H1 (cell line): ENCODE data around the gene MARS2. TPM values are rescaled to one million over a fixed set of nuclear protein-coding genes. Genes with fewer than 3 reads are reported as not detected.

Experiments
- CTCF ChIA-PET: fragments of 300-600 bp; sonication (Branson Sonifier 250); formaldehyde crosslinking; loops from one replicate; lab custom pipeline; 2021; ENCODE audit not compliant: partially characterized antibody; lab: Charles Lee
- POLR2A ChIA-PET: fragments of 300-600 bp; sonication (Branson Sonifier 250); formaldehyde crosslinking; loops from one replicate; lab custom pipeline; 2021; ENCODE audit warnings: inconsistent platforms; ENCODE audit not compliant: partially characterized antibody; lab: Charles Lee
- DNase-seq, 2 experiments: peaks; one replicate each; pipeline versions ENCODE4 v3.0.0 to v3.0.0-alpha.2; 2010 to 2022; ENCODE audit warnings: low spot score in 2 of 2, low read depth in 1 of 2, mixed read lengths in 1 of 2
- FAIRE-seq: peaks from 2 replicates; lab custom pipeline; 2011; peaks lifted over from hg19 to GRCh38; lab: Jason Lieb, UNC
- H2AFZ ChIP-seq: 2 replicates; pipeline ENCODE4 v1.8.1; 2012; ENCODE audit warnings: low read length, inconsistent platforms
- H2AK5ac ChIP-seq: 2 replicates; pipeline ENCODE4 v1.6.1; 2013; ENCODE audit warnings: low read depth, low read length
- H2BK120ac ChIP-seq: replicated peaks from 2 replicates; pipeline ENCODE3; 2013; ENCODE audit warnings: low read depth, low read length, inconsistent platforms
- H2BK12ac ChIP-seq: 2 replicates; pipeline ENCODE4 v1.6.1; 2013; ENCODE audit warnings: low read depth, low read length
- H2BK15ac ChIP-seq: 2 replicates; pipeline ENCODE4 v1.6.1; 2013; ENCODE audit warnings: low read length
- H2BK20ac ChIP-seq: 2 replicates; pipeline ENCODE4 v1.6.1; 2013; ENCODE audit warnings: low read length
- H2BK5ac ChIP-seq: 2 replicates; pipeline ENCODE4 v1.6.1; 2013; ENCODE audit warnings: low read depth, low read length
- H3K14ac ChIP-seq: 2 replicates; pipeline ENCODE4 v1.6.1; 2013; ENCODE audit warnings: inconsistent platforms; ENCODE audit not compliant: insufficient read length
- H3K18ac ChIP-seq: 2 replicates; pipeline ENCODE4 v1.6.1; 2013; ENCODE audit warnings: low read length; ENCODE audit errors: extremely low read depth
- H3K23ac ChIP-seq: 2 replicates; pipeline ENCODE4 v1.6.1; 2013; ENCODE audit warnings: inconsistent platforms; ENCODE audit not compliant: insufficient read length
- H3K23me2 ChIP-seq: 2 replicates; pipeline ENCODE4 v1.6.1; 2013; ENCODE audit warnings: low read depth, low read length
- H3K27ac ChIP-seq: 2 replicates; pipeline ENCODE4 v1.6.1; 2011; ENCODE audit warnings: low read depth, low read length, inconsistent platforms
- H3K27me3 ChIP-seq, 4 experiments: replicated peaks in 1 of 4; 1 replicate in 1 of 4; 2 replicates in 3 of 4; pipeline versions ENCODE4 v1.6.1 to v1.8.1; 2011 to 2013; ENCODE audit warnings: low read length in 3 of 4, mild to moderate bottlenecking in 3 of 4, inconsistent platforms in 2 of 4, mixed read lengths in 2 of 4, moderate library complexity in 1 of 4; ENCODE audit not compliant: control insufficient read depth in 3 of 4, insufficient read depth in 3 of 4; ENCODE audit errors: extremely low read depth in 1 of 4
- H3K36me3 ChIP-seq, 4 experiments: 2 replicates each; pipeline versions ENCODE4 v1.6.1 to v1.8.1; 2011 to 2013; ENCODE audit warnings: mild to moderate bottlenecking in 4 of 4, low read length in 3 of 4, moderate library complexity in 2 of 4, control low read depth in 1 of 4, inconsistent platforms in 1 of 4; ENCODE audit not compliant: insufficient read depth in 4 of 4, control insufficient read depth in 2 of 4
- H3K4ac ChIP-seq: replicated peaks from 2 replicates; pipeline ENCODE3; 2013; ENCODE audit warnings: low read length, low read depth, mixed read lengths, inconsistent platforms; ENCODE audit not compliant: insufficient read length
- H3K4me1 ChIP-seq, 4 experiments: replicated peaks in 1 of 4; 1 replicate in 1 of 4; 2 replicates in 3 of 4; pipeline versions ENCODE4 v1.6.1 to v1.8.1; 2011 to 2013; ENCODE audit warnings: low read length in 3 of 4, inconsistent platforms in 2 of 4, mixed read lengths in 1 of 4; ENCODE audit not compliant: insufficient read depth in 4 of 4, control insufficient read depth in 3 of 4
- H3K4me2 ChIP-seq, 2 experiments: 2 replicates each; pipeline versions ENCODE4 v1.6.1 to v1.8.1; 2011 to 2013; ENCODE audit warnings: low read depth in 2 of 2, low read length in 2 of 2, control low read depth in 1 of 2, inconsistent platforms in 1 of 2, mild to moderate bottlenecking in 1 of 2; ENCODE audit not compliant: insufficient read depth in 1 of 2
- H3K4me3 ChIP-seq, 4 experiments: fragments of 200-600, 300-600 bp in 1 of 4; sonication (generic), shearing (Covaris generic), sonication (Bioruptor Twin) in 1 of 4; 2 replicates each; pipeline versions ENCODE4 v1.5.1 to v1.8.1; 2011 to 2016; ENCODE audit warnings: low read length in 4 of 4, low read depth in 3 of 4, control low read depth in 2 of 4, inconsistent platforms in 2 of 4, mild to moderate bottlenecking in 2 of 4, mixed read lengths in 1 of 4, moderate library complexity in 1 of 4; ENCODE audit not compliant: insufficient read depth in 2 of 4; ENCODE audit errors: extremely low read depth in 1 of 4
- H3K56ac ChIP-seq: replicated peaks from 2 replicates; pipeline ENCODE3; 2013; ENCODE audit warnings: low read depth, mild to moderate bottlenecking, mixed read lengths, low read length, inconsistent platforms; ENCODE audit not compliant: insufficient read length
- H3K79me1 ChIP-seq: 2 replicates; pipeline ENCODE4 v1.6.1; 2013; ENCODE audit warnings: low read depth, low read length, control low read depth
- H3K79me2 ChIP-seq, 2 experiments: 2 replicates each; pipeline versions ENCODE4 v1.6.1 to v1.8.1; 2012 to 2013; ENCODE audit warnings: low read length in 2 of 2, mild to moderate bottlenecking in 2 of 2, inconsistent platforms in 1 of 2; ENCODE audit not compliant: insufficient read depth in 2 of 2, control insufficient read depth in 1 of 2
- H3K9ac ChIP-seq, 4 experiments: replicated peaks in 1 of 4; 1 replicate in 1 of 4; 2 replicates in 3 of 4; pipeline versions ENCODE4 v1.6.1 to v1.8.1; 2011 to 2013; ENCODE audit warnings: low read depth in 3 of 4, low read length in 3 of 4, control low read depth in 2 of 4, mild to moderate bottlenecking in 2 of 4, moderate library complexity in 2 of 4, inconsistent platforms in 1 of 4; ENCODE audit errors: extremely low read depth in 1 of 4
- H3K9me3 ChIP-seq, 2 experiments: 2 replicates each; pipeline versions ENCODE4 v1.6.1 to v1.8.1; 2012 to 2013; ENCODE audit warnings: mild to moderate bottlenecking in 2 of 2, moderate library complexity in 2 of 2, control low read depth in 1 of 2, inconsistent platforms in 1 of 2, low read depth in 1 of 2, low read length in 1 of 2, mixed read lengths in 1 of 2; ENCODE audit not compliant: insufficient read depth in 2 of 2
- H4K20me1 ChIP-seq, 2 experiments: replicated peaks in 1 of 2; 2 replicates each; pipeline versions ENCODE3 to v1.8.1; 2011 to 2013; ENCODE audit warnings: inconsistent platforms in 2 of 2, low read length in 2 of 2, mild to moderate bottlenecking in 1 of 2; ENCODE audit not compliant: insufficient read depth in 2 of 2, control insufficient read depth in 1 of 2
- H4K5ac ChIP-seq: 2 replicates; pipeline ENCODE4 v1.6.1; 2013; ENCODE audit warnings: low read length, low read depth, mixed read lengths, inconsistent platforms; ENCODE audit not compliant: insufficient read length
- H4K8ac ChIP-seq: 2 replicates; pipeline ENCODE4 v1.8.0; 2013; ENCODE audit warnings: mild to moderate bottlenecking, moderate library complexity, low read length, inconsistent platforms; ENCODE audit not compliant: insufficient read depth; ENCODE audit errors: extremely low read depth
- H4K91ac ChIP-seq: replicated peaks from 2 replicates; pipeline ENCODE3; 2013; ENCODE audit warnings: low read length, mixed read lengths, inconsistent platforms; ENCODE audit not compliant: insufficient read length
- CHD2 ChIP-seq: IDR thresholded peaks from 2 replicates; pipeline ENCODE4 v1.6.1; 2012; ENCODE audit warnings: low read length, improper control_type of control experiment
- FOSL1 ChIP-seq: IDR thresholded peaks from 2 replicates; pipeline ENCODE4 v1.6.1; 2011; ENCODE audit warnings: mild to moderate bottlenecking, low read depth, low read length, moderate library complexity; ENCODE audit not compliant: insufficient read depth
- MAFK ChIP-seq: IDR thresholded peaks from 2 replicates; pipeline ENCODE4 v1.6.1; 2012; ENCODE audit warnings: low read depth, mild to moderate bottlenecking, improper control_type of control experiment, low read length
- NRF1 ChIP-seq: IDR thresholded peaks from 2 replicates; pipeline ENCODE4 v1.6.1; 2011; ENCODE audit warnings: mild to moderate bottlenecking, low read depth, low read length, improper control_type of control experiment
- POLR2AphosphoS5 ChIP-seq: IDR thresholded peaks from 2 replicates; pipeline ENCODE4 v1.6.1; 2011; ENCODE audit warnings: low read depth, low read length
- RXRA ChIP-seq: IDR thresholded peaks from 2 replicates; pipeline ENCODE4 v1.6.1; 2011; ENCODE audit warnings: low read depth, mild to moderate bottlenecking, low read length, moderate library complexity; ENCODE audit not compliant: insufficient read depth
- SP1 ChIP-seq: IDR thresholded peaks from 2 replicates; pipeline ENCODE4 v1.6.1; 2011; ENCODE audit warnings: low read depth, low read length
- WGBS, 2 experiments: shearing (Covaris generic) in 1 of 2; methylation state at CpG; one replicate each; pipeline versions ENCODE4 v1.1.6 to v1.1.7; 2013 to 2015; ENCODE audit warnings: low lambda C conversion rate in 2 of 2, mixed read lengths in 2 of 2, inconsistent platforms in 1 of 2, low coverage in 1 of 2, missing lambda C conversion rate in 1 of 2; ENCODE audit not compliant: insufficient replicate concordance in 2 of 2, insufficient coverage in 1 of 2, insufficient read length in 1 of 2; ENCODE audit errors: extremely low coverage in 1 of 2, missing lambda C conversion rate in 1 of 2; 5-methylcytosine and 5-hydroxymethylcytosine counted together
- polyA plus RNA-seq, 7 experiments: library from polyadenylated mRNA; depleted of rRNA in 3 of 7; stranded (reverse) in 5 of 7; unstranded in 2 of 7; fragments of >200 nt in 5 of 7; fragments of 200-250 nt in 2 of 7; gene quantifications; 1 replicate in 5 of 7; 2 replicates in 1 of 7; 4 replicates in 1 of 7; pipeline versions ENCODE4 v1.2.1 to v1.2.3, GENCODE V29; 2011 to 2013; ENCODE audit warnings: missing spikeins in 2 of 7, mixed read lengths in 2 of 7
- total RNA-seq: library from RNA; stranded (reverse); fragmentation: NEBNext Ultra II Directional; extraction: Animal tissue kit (Norgen Biotek cat#: 25700); gene quantifications from 2 replicates; pipeline ENCODE4 v1.2.1, GENCODE V29; 2021

Gene MARS2
- total and polyA plus RNA-seq, 2 of the 8 experiments (the other 6 are each of a cell fraction or from before 2014, with no cell fraction given): 15.7 to 27.2 TPM

GRCh38 chr2:197677056-197677455 lies 28.1 kb upstream of the MARS2 start:
- no peak overlapping the region for H2BK12ac ChIP-seq
- CTCF ChIA-PET: no interaction called here
- H3K4ac ChIP-seq: no peak overlapping the region
- 96% methylated on average over 3 of the region's 3 CpGs; no CpG with 5 or more reads in 1 of the 2 experiments for WGBS, 2 experiments
- TF ChIP-seq CHD2 (no peak), RXRA (no peak), NRF1 (no peak), FOSL1 (no peak), POLR2AphosphoS5 (no peak), SP1 (no peak), MAFK (no peak)
- TF ChIP-seq, all 59 proteins: peak for 0
- Histone ChIP-seq H3K4me1 (peaks cover 0 to 8% (median 4%) of the 10 kb centered on the region in 4 experiments; a peak in 5 of 7 replicates), H3K56ac (no peak overlapping the region), H3K4me2 (no peak overlapping the region), H2BK120ac (no peak overlapping the region), H3K79me2 (no peaks in the 10 kb centered on the region), H4K5ac (no peak overlapping the region), H4K20me1 (no peaks in the 10 kb centered on the region), H3K9ac (no peak overlapping the region), H2AFZ (no peak overlapping the region), H3K9me3 (no peaks in the 10 kb centered on the region), H2BK20ac (no peak overlapping the region), H3K14ac (no peak overlapping the region), H3K79me1 (no peaks in the 10 kb centered on the region), H3K23me2 (no peaks in the 10 kb centered on the region), H3K23ac (no peak overlapping the region), H2BK5ac (no peak overlapping the region), H3K36me3 (no peaks in the 10 kb centered on the region), H2AK5ac (no peak overlapping the region), H2BK15ac (no peak overlapping the region), H4K91ac (no peak overlapping the region), H4K8ac (no peak overlapping the region), H3K27me3 (no peaks in the 10 kb centered on the region), H3K18ac (no peak overlapping the region), H3K4me3 (no peak overlapping the region), H3K27ac (no peak overlapping the region)
- no peak for FAIRE-seq
- DNase-seq: no peak
- POLR2A ChIA-PET: no interaction called here
